HEK293 (cell line): ENCODE results near the gene TTLL7.
A peak's percentile ranks its signal among the peaks of the same experiment; 100 is the strongest.

Source experiments
- CTCF ChIA-PET: fragments of 350-600 bp; formaldehyde crosslinking; extraction: SDS; loops from one replicate; lab custom pipeline; 2021; ENCODE audit warnings: antibody characterized with exemption; lab: Yijun Ruan, JAX
- POLR2A ChIA-PET: fragments of 300-600 bp; formaldehyde crosslinking; extraction: SDS; loops from one replicate; lab custom pipeline; 2020; ENCODE audit warnings: antibody characterized with exemption, inconsistent platforms; lab: Yijun Ruan, JAX
- H3K27ac ChIP-seq: fragments of 200-500 bp; sonication (Bioruptor generic); 2 replicates; pipeline ENCODE4 v1.5.1; 2014; ENCODE audit warnings: low read depth, low read length, control low read depth, inconsistent platforms; ENCODE audit errors: extremely low read depth
- H3K36me3 ChIP-seq, 2 experiments: fragments of 200-500 bp in 1 of 2; sonication (Bioruptor generic) in 1 of 2; 1 replicate in 1 of 2; 2 replicates in 1 of 2; pipeline ENCODE4 v1.5.1; 2014 to 2017; ENCODE audit warnings: inconsistent platforms in 2 of 2, low read length in 2 of 2; ENCODE audit not compliant: control insufficient read depth in 2 of 2, insufficient read depth in 1 of 2
- H3K4me1 ChIP-seq: fragments of 200-500 bp; sonication (Bioruptor generic); 2 replicates; pipeline ENCODE4 v1.5.1; 2014; ENCODE audit warnings: mild to moderate bottlenecking, low read length, inconsistent platforms; ENCODE audit not compliant: control insufficient read depth, insufficient read depth
- H3K4me3 ChIP-seq: 2 replicates; pipeline ENCODE4 v1.5.1; 2011; ENCODE audit warnings: low read depth, mild to moderate bottlenecking, control low read depth, low read length, moderate library complexity
- H3K9me3 ChIP-seq: fragments of 200-500 bp; sonication (Bioruptor generic); 2 replicates; pipeline ENCODE4 v1.5.1; 2014; ENCODE audit warnings: low read depth, low read length, inconsistent platforms; ENCODE audit not compliant: control insufficient read depth, insufficient read depth
- MYNN ChIP-seq: fragments of 450-650 bp; formaldehyde crosslinking; IDR thresholded peaks from 2 replicates; pipeline ENCODE4 v1.5.1; 2016; ENCODE audit warnings: missing biosample characterization, missing genetic modification characterization, borderline replicate concordance
- PRDM1 ChIP-seq: fragments of 450-650 bp; formaldehyde crosslinking; IDR thresholded peaks from 2 replicates; pipeline ENCODE4; 2016; ENCODE audit warnings: missing biosample characterization, missing genetic modification characterization
- SP2 ChIP-seq: fragments of 450-650 bp; formaldehyde crosslinking; IDR thresholded peaks from 2 replicates; pipeline ENCODE4 v1.5.1; 2016; ENCODE audit warnings: missing biosample characterization, missing genetic modification characterization
- ZFHX2 ChIP-seq: fragments of 450-650 bp; formaldehyde crosslinking; conservative IDR thresholded peaks from 2 replicates; pipeline ENCODE4 v1.5.1; 2016; ENCODE audit warnings: missing biosample characterization, missing genetic modification characterization
- ZNF10 ChIP-seq: fragments of 450-650 bp; formaldehyde crosslinking; IDR thresholded peaks from 2 replicates; pipeline ENCODE4 v1.5.1; 2017; ENCODE audit warnings: missing biosample characterization, missing genetic modification characterization
- ZNF140 ChIP-seq: fragments of 450-650 bp; formaldehyde crosslinking; IDR thresholded peaks from 2 replicates; pipeline ENCODE4 v1.5.1; 2016; ENCODE audit warnings: missing biosample characterization, missing genetic modification characterization
- ZNF146 ChIP-seq: fragments of 450-650 bp; formaldehyde crosslinking; IDR thresholded peaks from 2 replicates; pipeline ENCODE4 v1.5.1; 2016; ENCODE audit warnings: missing biosample characterization, missing genetic modification characterization
- ZNF157 ChIP-seq: fragments of 450-650 bp; formaldehyde crosslinking; IDR thresholded peaks from 2 replicates; pipeline ENCODE4 v1.5.1; 2016; ENCODE audit warnings: missing biosample characterization, missing genetic modification characterization
- ZNF19 ChIP-seq: fragments of 450-650 bp; formaldehyde crosslinking; IDR thresholded peaks from 2 replicates; pipeline ENCODE4; 2016; ENCODE audit warnings: missing biosample characterization, missing genetic modification characterization, low read depth
- ZNF2 ChIP-seq: fragments of 450-650 bp; formaldehyde crosslinking; IDR thresholded peaks from 2 replicates; pipeline ENCODE4 v1.5.1; 2016; ENCODE audit warnings: missing biosample characterization, missing genetic modification characterization
- ZNF292 ChIP-seq: fragments of 450-650 bp; formaldehyde crosslinking; IDR thresholded peaks from 2 replicates; pipeline ENCODE4 v1.5.1; 2016; ENCODE audit warnings: low read depth, missing biosample characterization, missing genetic modification characterization, borderline replicate concordance
- ZNF341 ChIP-seq: fragments of 450-650 bp; formaldehyde crosslinking; IDR thresholded peaks from 2 replicates; pipeline ENCODE4; 2016; ENCODE audit warnings: low read depth, missing biosample characterization, missing genetic modification characterization
- ZNF37A ChIP-seq: fragments of 450-650 bp; IDR thresholded peaks from 2 replicates; pipeline ENCODE4 v1.5.1; 2018; ENCODE audit warnings: missing biosample characterization, missing genetic modification characterization
- ZNF510 ChIP-seq: fragments of 450-650 bp; formaldehyde crosslinking; IDR thresholded peaks from 2 replicates; pipeline ENCODE4 v1.5.1; 2018; ENCODE audit warnings: mild to moderate bottlenecking, missing genetic modification characterization, missing biosample characterization; ENCODE audit not compliant: insufficient replicate concordance
- ZNF513 ChIP-seq: fragments of 450-650 bp; IDR thresholded peaks from 2 replicates; pipeline ENCODE4 v1.5.1; 2018; ENCODE audit warnings: missing biosample characterization, missing genetic modification characterization
- ZNF521 ChIP-seq: fragments of 450-650 bp; formaldehyde crosslinking; IDR thresholded peaks from 2 replicates; pipeline ENCODE4 v1.5.1; 2017; ENCODE audit warnings: missing biosample characterization, mild to moderate bottlenecking, missing genetic modification characterization
- ZNF529 ChIP-seq: fragments of 450-650 bp; formaldehyde crosslinking; IDR thresholded peaks from 2 replicates; pipeline ENCODE4 v1.5.1; 2017; ENCODE audit warnings: missing genetic modification characterization, missing biosample characterization; ENCODE audit not compliant: insufficient replicate concordance
- ZNF558 ChIP-seq: fragments of 450-650 bp; formaldehyde crosslinking; IDR thresholded peaks from 2 replicates; pipeline ENCODE4 v1.5.1; 2016; ENCODE audit warnings: missing biosample characterization, missing genetic modification characterization
- ZNF645 ChIP-seq: fragments of 450-650 bp; formaldehyde crosslinking; IDR thresholded peaks from 2 replicates; pipeline ENCODE4; 2016; ENCODE audit warnings: missing biosample characterization, missing genetic modification characterization
- TF ChIP-seq, protein P1 (sequence below): fragments of 450-650 bp; formaldehyde crosslinking; IDR thresholded peaks from 2 replicates; pipeline ENCODE4 v1.5.1; 2016; ENCODE audit warnings: missing biosample characterization, missing genetic modification characterization

Gene TTLL7

GRCh38 chr1:83970802-83971201, 28.1 kb downstream of the TTLL7 start:
- no peak overlapping the region for H3K4me3 ChIP-seq
- POLR2A ChIA-PET = no interaction called here
- H3K9me3 ChIP-seq = no peaks in the 10 kb centered on the region
- CTCF ChIA-PET = no interaction called here
- H3K27ac ChIP-seq = no peak overlapping the region
- no peaks in the 10 kb centered on the region; a peak in 1 of 3 replicates for H3K36me3 ChIP-seq
- no peaks in the 10 kb centered on the region for H3K4me1 ChIP-seq
- TF ChIP-seq ZNF140 (tag by site-specific recombination) (no peak), ZNF558 (no peak), ZNF341 (no peak), PRDM1 (no peak), ZNF10 (tag by site-specific recombination) (0 out of 2 replicates have a peak, but pooled peaks have one; percentile 25), ZNF529 (tag by site-specific recombination) (no peak), ZNF292 (no peak)

DNA sequence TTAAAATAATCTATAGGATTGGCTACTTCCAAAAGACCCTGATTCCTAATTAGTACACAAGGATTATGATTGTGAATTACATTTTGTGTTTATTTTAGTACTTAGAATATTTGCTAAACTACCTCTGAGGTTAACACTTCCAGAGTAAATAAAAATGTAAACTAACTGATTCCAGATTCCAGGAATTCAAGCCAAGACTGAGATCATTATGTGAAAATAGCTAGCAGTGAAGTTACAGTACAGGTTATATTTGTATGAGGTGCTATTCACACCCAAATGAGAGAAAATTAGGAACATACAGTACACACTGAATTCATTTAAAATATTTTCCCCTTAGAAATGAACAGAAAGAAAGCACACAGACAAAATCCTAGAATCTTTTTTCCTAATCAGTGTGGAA, 28.8 kb downstream of the TTLL7 start:
- no peaks in the 10 kb centered on the region for H3K9me3 ChIP-seq
- ChIA-PET POLR2A (no interaction called here), CTCF (no interaction called here)

DNA sequence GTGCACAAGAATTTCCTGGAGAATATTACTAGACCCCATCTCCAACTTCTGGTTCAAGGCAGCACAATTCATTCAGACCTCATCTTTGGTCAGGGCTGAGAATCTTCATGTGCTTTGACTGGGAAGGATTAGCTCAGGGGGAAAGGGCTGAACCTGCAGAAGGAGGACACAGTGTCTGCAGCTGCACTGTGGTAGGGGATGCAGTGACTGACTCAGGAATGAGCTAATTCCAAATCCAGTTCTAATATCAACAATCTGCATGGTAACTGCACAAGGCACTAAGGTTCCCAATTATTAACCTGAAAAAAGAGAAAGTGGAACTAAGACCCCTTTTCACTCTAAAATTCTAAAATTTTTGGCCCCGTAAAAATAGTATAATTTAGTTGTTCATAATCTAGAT, 31.6 kb downstream of the TTLL7 start:
- Histone ChIP-seq H3K36me3 (no peaks in the 10 kb centered on the region; a peak in 1 of 3 replicates), H3K4me3 (no peak overlapping the region), H3K27ac (no peak overlapping the region), H3K9me3 (no peaks in the 10 kb centered on the region), H3K4me1 (no peaks in the 10 kb centered on the region)
- POLR2A ChIA-PET = no interaction called here
- CTCF ChIA-PET = no interaction called here
- TF ChIP-seq ZNF19 (tag by site-specific recombination) = no peak
- TF ChIP-seq ZNF157 = no peak
- no peak for TF ChIP-seq ZFHX2 (tag by site-specific recombination)
- TF ChIP-seq, all 188 proteins: peak for 0

More for the DNA sequence above, 28.8 kb downstream of the TTLL7 start:
- Histone ChIP-seq H3K4me3 (no peak overlapping the region), H3K36me3 (no peaks in the 10 kb centered on the region; a peak in 1 of 3 replicates), H3K27ac (no peak overlapping the region), H3K4me1 (no peaks in the 10 kb centered on the region)
- TF ChIP-seq ZNF513 (tag by site-specific recombination) (no peak), SP2 (no peak)

DNA sequence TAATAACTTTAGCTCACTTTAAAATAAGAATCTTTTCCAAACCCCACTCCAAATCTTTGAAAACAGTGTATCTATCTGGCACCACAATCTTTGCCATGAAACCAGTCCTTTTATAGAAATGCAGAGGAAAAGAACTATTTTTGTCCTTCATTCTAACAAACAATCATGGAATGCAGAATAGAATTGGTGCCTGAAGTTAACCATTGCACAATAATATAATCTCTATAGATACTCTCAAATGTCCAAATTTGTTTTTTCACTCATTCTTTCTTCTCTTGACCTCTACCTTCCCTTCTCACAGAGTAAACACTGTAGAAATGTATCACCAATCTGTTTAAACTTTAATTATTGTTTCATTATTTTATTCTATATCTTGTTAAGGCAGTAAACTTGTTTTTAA, 34.8 kb downstream of the TTLL7 start:
- Histone ChIP-seq H3K4me3 (no peak overlapping the region), H3K36me3 (no peaks in the 10 kb centered on the region; a peak in 1 of 3 replicates), H3K9me3 (no peaks in the 10 kb centered on the region), H3K27ac (no peak overlapping the region), H3K4me1 (no peaks in the 10 kb centered on the region)
- ChIA-PET CTCF (no interaction called here), POLR2A (no interaction called here)
- TF ChIP-seq MYNN (tag by site-specific recombination) (no peak), ZNF521 (tag by site-specific recombination) (no peak), ZNF510 (tag by site-specific recombination) (no peak), ZNF146 (tag by site-specific recombination) (no peak), ZNF2 (no peak), ZNF645 (tag by site-specific recombination) (no peak), ZNF37A (no peak)
- TF ChIP-seq, protein P1, sequence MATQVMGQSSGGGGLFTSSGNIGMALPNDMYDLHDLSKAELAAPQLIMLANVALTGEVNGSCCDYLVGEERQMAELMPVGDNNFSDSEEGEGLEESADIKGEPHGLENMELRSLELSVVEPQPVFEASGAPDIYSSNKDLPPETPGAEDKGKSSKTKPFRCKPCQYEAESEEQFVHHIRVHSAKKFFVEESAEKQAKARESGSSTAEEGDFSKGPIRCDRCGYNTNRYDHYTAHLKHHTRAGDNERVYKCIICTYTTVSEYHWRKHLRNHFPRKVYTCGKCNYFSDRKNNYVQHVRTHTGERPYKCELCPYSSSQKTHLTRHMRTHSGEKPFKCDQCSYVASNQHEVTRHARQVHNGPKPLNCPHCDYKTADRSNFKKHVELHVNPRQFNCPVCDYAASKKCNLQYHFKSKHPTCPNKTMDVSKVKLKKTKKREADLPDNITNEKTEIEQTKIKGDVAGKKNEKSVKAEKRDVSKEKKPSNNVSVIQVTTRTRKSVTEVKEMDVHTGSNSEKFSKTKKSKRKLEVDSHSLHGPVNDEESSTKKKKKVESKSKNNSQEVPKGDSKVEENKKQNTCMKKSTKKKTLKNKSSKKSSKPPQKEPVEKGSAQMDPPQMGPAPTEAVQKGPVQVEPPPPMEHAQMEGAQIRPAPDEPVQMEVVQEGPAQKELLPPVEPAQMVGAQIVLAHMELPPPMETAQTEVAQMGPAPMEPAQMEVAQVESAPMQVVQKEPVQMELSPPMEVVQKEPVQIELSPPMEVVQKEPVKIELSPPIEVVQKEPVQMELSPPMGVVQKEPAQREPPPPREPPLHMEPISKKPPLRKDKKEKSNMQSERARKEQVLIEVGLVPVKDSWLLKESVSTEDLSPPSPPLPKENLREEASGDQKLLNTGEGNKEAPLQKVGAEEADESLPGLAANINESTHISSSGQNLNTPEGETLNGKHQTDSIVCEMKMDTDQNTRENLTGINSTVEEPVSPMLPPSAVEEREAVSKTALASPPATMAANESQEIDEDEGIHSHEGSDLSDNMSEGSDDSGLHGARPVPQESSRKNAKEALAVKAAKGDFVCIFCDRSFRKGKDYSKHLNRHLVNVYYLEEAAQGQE (tag by site-specific recombination) = no peak
